Endodermal cell (in vitro differentiated cells): Measurements from ENCODE around the gene DGKD. TPM values are rescaled to one million over a fixed set of nuclear protein-coding genes. Genes with fewer than 3 reads are reported as not detected.

Experiments used
- DNase-seq: peaks from one replicate; pipeline ENCODE4 v3.0.0-alpha.2; 2017
- H3K27ac ChIP-seq: 2 replicates; pipeline ENCODE4 v1.5.1; 2013; ENCODE audit warnings: mild to moderate bottlenecking, low read depth, low read length, moderate library complexity
- H3K27me3 ChIP-seq: 2 replicates; pipeline ENCODE4 v1.6.1; 2013; ENCODE audit warnings: mild to moderate bottlenecking, low read length, moderate library complexity; ENCODE audit not compliant: insufficient read depth, control insufficient read depth, poor library complexity, severe bottlenecking
- H3K36me3 ChIP-seq: 2 replicates; pipeline ENCODE4 v1.7.0; 2013; ENCODE audit warnings: mild to moderate bottlenecking, low read length, moderate library complexity; ENCODE audit not compliant: control insufficient read depth, insufficient read depth
- H3K4me1 ChIP-seq: one replicate; pipeline ENCODE4 v1.7.0; 2013; ENCODE audit warnings: low read length; ENCODE audit not compliant: control insufficient read depth, insufficient read depth
- H3K4me3 ChIP-seq: 2 replicates; pipeline ENCODE4 v1.5.1; 2013; ENCODE audit warnings: mild to moderate bottlenecking, low read length, moderate library complexity
- H3K9ac ChIP-seq: 2 replicates; pipeline ENCODE4 v1.6.1; 2013; ENCODE audit warnings: mild to moderate bottlenecking, low read length, moderate library complexity; ENCODE audit not compliant: poor library complexity, severe bottlenecking; ENCODE audit errors: extremely low read depth
- H3K9me3 ChIP-seq: 2 replicates; pipeline ENCODE4 v1.6.1; 2013; ENCODE audit warnings: mild to moderate bottlenecking, low read length, moderate library complexity; ENCODE audit not compliant: control insufficient read depth
- H3K27ac Mint-ChIP-seq: 2 replicates; pipeline ENCODE4 v1.8.0; 2020; ENCODE audit warnings: mixed read lengths
- H3K27me3 Mint-ChIP-seq: 2 replicates; pipeline ENCODE4 v1.8.0; 2021; ENCODE audit warnings: mild to moderate bottlenecking, mixed read lengths; ENCODE audit not compliant: insufficient read depth
- H3K36me3 Mint-ChIP-seq: 2 replicates; pipeline ENCODE4 v1.8.0; 2020; ENCODE audit warnings: low read depth, mixed read lengths
- H3K4me1 Mint-ChIP-seq: 2 replicates; pipeline ENCODE4 v1.8.0; 2020; ENCODE audit warnings: mixed read lengths
- H3K4me3 Mint-ChIP-seq: 2 replicates; pipeline ENCODE4 v1.8.0; 2020; ENCODE audit warnings: mild to moderate bottlenecking, moderate library complexity, mixed read lengths
- H3K9me3 Mint-ChIP-seq: 2 replicates; pipeline ENCODE4 v1.8.0; 2020; ENCODE audit warnings: mild to moderate bottlenecking, mixed read lengths
- CTCF ChIP-seq: fragments of 200-600 bp; sonication (generic); conservative IDR thresholded peaks from 2 replicates; pipeline ENCODE4 v1.5.0; 2021; ENCODE audit warnings: antibody characterized with exemption, mild to moderate bottlenecking
- WGBS, 2 experiments: methylation state at CpG; one replicate each; pipeline versions ENCODE4 v1.1.5 to v1.1.7; 2013; ENCODE audit warnings: missing lambda C conversion rate in 2 of 2, mixed read lengths in 1 of 2; ENCODE audit not compliant: insufficient coverage in 1 of 2, insufficient read length in 1 of 2; 5-methylcytosine and 5-hydroxymethylcytosine counted together
- total RNA-seq, 2 donors: library from RNA; stranded (reverse); fragmentation: NEBNext Ultra II Directional in 1 of 2; extraction: Animal tissue kit (Norgen Biotek cat#: 25700) in 1 of 2; gene quantifications; 2 replicates in 1 of 2; 3 replicates in 1 of 2; pipeline ENCODE4 v1.2.1, GENCODE V29; 2021

DGKD gene
- total RNA-seq, 2 donors from 2014 or later = 39.2 to 46.9 TPM

- Histone ChIP-seq H3K4me1 (no peaks in the 10 kb centered on the region), H3K36me3 (no peaks in the 10 kb centered on the region), H3K4me3 (no peak overlapping the region), H3K27me3 (no peaks in the 10 kb centered on the region), H3K9me3 (peaks cover 13% of the 10 kb centered on the region), H3K9ac (no peak overlapping the region), H3K27ac (no peak overlapping the region)
- Mint-ChIP-seq H3K27ac (no peak overlapping the region), H3K4me1 (no peaks in the 10 kb centered on the region), H3K27me3 (no peaks in the 10 kb centered on the region), H3K4me3 (no peak overlapping the region), H3K9me3 (peaks cover 13% of the 10 kb centered on the region), H3K36me3 (peaks cover 6% of the 10 kb centered on the region)
- TF ChIP-seq CTCF = no peak
- no CpG with 5 or more reads among the region's 1 CpG for WGBS, 2 experiments
- no peak for DNase-seq
Measured at GRCh38 chr2:233503947-233504637, 149.8 kb downstream of the DGKD start.

GRCh38 chr2:233513953-233514655 lies 159.8 kb downstream of the DGKD start:
- no peaks in the 10 kb centered on the region for H3K4me1 ChIP-seq
- Mint-ChIP-seq H3K27ac (no peak overlapping the region), H3K27me3 (no peaks in the 10 kb centered on the region), H3K36me3 (peaks cover 8% of the 10 kb centered on the region), H3K4me1 (no peaks in the 10 kb centered on the region), H3K9me3 (no peaks in the 10 kb centered on the region), H3K4me3 (no peak overlapping the region)
- no peaks in the 10 kb centered on the region for H3K27me3 ChIP-seq
- no peak overlapping the region for H3K4me3 ChIP-seq
- no peak overlapping the region for H3K27ac ChIP-seq
- no peak for TF ChIP-seq CTCF
- no peaks in the 10 kb centered on the region for H3K9me3 ChIP-seq
- no peaks in the 10 kb centered on the region for H3K36me3 ChIP-seq
- no peak overlapping the region for H3K9ac ChIP-seq
- DNase-seq = no peak
- 87 to 92% methylated on average over 4 to 7 of the region's 7 CpGs for whole genome bisulfite sequencing, 2 experiments

- H3K4me1 Mint-ChIP-seq = no peaks in the 10 kb centered on the region
- no peak overlapping the region for H3K27ac Mint-ChIP-seq
- H3K4me3 Mint-ChIP-seq = no peak overlapping the region
- H3K27me3 Mint-ChIP-seq = no peaks in the 10 kb centered on the region
- Histone ChIP-seq H3K36me3 (no peaks in the 10 kb centered on the region), H3K27ac (no peak overlapping the region), H3K4me3 (no peak overlapping the region), H3K27me3 (no peaks in the 10 kb centered on the region), H3K9ac (no peak overlapping the region), H3K9me3 (no peaks in the 10 kb centered on the region), H3K4me1 (no peaks in the 10 kb centered on the region)
- no peak for DNase-seq
- 89% methylated on average over 3 of the region's 3 CpGs; no CpG with 5 or more reads in 1 of the 2 experiments for WGBS, 2 experiments
- H3K36me3 Mint-ChIP-seq = peaks cover 7% of the 10 kb centered on the region
- TF ChIP-seq CTCF = no peak
- no peaks in the 10 kb centered on the region for H3K9me3 Mint-ChIP-seq
Measured at GRCh38 chr2:233519787-233520611, 165.7 kb downstream of the DGKD start.

Other genes with a start within 250 kb of the DGKD start
- 10 to 100 TPM; 29.6 to 31.6 TPM for gene ATG16L1, start 102.8 kb upstream of the DGKD start, total RNA-seq
- gene SAG, start 46.7 kb upstream of the DGKD start, total RNA-seq = not detected
- gene USP40, start 212.3 kb downstream of the DGKD start, total RNA-seq = 10 to 100 TPM; 12.9 to 22.4 TPM